ENCODE results near the gene HMGXB4.

Gene HMGXB4

GRCh38 chr22:35258191-35258988 lies 1.1 kb downstream of the HMGXB4 start:
- DNase-seq: no peak

- DNase-seq: no peak
These were observed 7.7 kb downstream of the HMGXB4 start for GRCh38 chr22:35264986-35265385.

DNA sequence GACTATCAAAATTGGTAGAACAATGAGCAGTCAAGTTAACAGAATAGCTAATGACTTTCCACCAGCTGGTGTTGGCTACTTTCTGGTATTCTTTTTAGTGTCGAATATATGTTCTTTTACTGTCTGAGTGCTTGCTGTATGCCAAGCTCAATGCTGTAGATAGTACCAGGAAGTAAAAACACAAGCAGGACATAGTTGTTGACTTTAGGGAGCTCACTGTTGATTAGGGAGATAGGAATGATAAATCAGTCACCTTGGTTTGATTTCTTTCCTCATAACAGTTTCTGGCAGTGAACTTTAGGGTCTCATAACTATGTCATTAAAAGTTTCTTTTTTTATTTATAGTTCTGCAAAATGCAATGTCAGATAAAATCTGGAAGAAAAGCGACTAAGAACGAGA lies 9.0 kb downstream of the HMGXB4 start:
- DNase-seq: no peak

DNA sequence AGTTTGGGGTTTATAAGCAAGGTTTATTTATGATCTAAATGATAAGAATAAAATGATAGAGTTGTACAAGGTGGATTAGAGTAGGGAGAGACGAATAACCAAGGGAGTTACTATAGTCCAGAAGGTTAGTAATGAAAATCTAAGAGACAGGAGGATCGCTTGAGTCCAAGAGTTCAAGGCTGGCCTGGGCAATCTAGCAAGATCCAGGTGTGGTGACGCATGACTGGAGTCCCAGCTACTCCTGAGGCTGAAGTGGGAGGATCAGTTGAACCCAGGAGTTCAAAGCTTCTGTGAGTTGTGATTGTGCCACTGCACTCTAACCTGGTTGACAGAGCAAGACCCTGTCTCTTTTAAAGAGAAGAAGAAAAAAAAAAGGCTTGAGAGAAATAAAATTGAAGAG lies 12.3 kb downstream of the HMGXB4 start:
- no peak for DNase-seq

GRCh38 chr22:35274154-35274871 lies 17.0 kb downstream of the HMGXB4 start:
- no peak for DNase-seq

GRCh38 chr22:35275580-35275979 lies 18.3 kb downstream of the HMGXB4 start:
- DNase-seq: no peak

DNA sequence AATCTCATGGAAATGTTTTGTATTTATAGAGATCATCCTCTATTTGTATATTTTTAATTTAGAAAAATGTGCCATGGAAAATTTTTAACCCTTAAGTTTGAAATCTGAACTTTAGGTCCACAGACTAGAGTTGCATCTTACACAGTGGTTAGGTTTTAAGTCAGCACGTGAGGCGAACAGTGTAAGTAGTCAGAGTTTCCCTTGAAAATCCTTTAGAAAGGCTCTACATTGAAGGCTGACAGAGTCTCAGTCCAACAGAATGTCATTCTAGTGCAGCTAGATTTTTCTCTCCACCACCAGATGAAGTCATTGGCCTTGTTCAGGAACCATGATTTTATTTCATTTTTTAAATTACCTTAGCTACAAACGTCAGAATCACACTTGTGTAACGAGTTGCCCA lies 18.7 kb downstream of the HMGXB4 start:
- DNase-seq: no peak

DNA sequence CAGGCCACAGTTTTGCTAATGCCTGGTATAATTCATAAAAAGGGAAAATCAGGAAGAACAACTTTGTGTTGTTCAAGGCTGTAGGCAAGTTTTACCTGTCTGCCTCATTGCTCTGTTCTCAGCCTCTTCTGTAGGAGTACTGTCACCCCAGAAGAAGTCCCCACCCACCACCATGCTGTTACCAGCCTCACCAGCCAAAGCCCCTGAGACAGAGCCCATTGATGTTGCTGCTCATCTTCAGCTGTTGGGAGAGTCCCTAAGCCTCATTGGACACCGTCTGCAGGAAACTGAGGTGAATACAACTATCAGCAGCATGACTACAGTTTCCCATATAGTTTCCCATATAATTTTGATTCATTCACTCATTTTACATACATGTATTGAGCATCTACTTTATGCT lies 30.8 kb downstream of the HMGXB4 start:
- DNase-seq: no peak

- DNase-seq: no peak
These were observed 35.5 kb downstream of the HMGXB4 start for GRCh38 chr22:35292786-35293185.

- DNase-seq: no peak
These were observed 38.8 kb downstream of the HMGXB4 start for GRCh38 chr22:35296051-35296450.

DNA sequence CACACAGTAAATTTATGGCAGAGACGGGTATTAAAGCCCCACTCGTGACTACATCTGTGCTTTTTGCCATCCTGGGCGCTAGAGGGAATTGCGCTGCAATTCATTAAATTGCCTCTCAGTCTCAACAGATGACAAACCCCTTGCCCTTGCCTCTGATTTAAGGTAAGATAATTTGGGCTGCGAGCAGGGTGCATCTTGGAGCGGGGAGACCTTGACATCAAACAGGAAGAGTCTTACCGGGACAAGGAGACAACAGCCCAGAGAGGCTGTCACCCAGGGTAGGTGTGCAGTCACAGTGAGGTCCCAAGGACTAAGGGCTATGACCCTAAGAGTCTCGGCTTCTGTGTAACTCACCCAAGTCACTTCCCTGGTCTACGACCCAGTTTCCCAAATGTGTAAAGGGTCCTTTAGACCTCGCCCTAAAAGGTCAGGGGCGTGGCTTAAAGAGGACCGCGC lies 42.0 kb downstream of the HMGXB4 start:
- peak in 1 of 2 donors; percentile 68 for DNase-seq

- DNase-seq: peak; percentile 97 to 98
These were observed 42.6 kb downstream of the HMGXB4 start, which contains the start of gene TOM1 for GRCh38 chr22:35299673-35300499. TSS of gene TOM1 (plus strand) at chr22:35299894. CDS start at chr22:35299929, 35 bp downstream.

DNA sequence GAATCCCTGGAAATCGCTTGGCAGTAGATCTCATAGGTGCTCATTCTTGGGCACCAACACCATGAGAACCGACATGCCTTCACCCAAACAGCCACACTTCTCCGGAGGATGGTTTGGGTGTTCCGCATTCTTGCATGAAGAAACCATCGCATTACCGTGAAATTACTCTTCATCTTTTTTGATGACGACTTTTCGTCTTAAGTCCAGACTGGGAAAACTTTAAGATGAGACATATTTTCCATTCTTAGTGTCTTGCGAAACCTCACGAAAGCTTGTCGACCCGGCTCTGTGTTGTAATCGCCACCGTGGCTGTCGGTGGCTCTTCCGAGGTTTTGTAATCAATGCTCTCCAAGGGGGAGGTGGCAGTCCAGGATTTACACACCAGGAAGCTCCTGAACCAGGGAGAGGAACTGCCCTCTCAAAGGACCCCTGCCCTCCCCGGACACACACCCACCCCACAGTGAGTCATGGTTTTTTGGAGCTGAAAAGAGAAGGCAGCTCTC lies 44.1 kb downstream of the HMGXB4 start:
- peak in 1 of 2 donors; percentile 83 for DNase-seq

DNA sequence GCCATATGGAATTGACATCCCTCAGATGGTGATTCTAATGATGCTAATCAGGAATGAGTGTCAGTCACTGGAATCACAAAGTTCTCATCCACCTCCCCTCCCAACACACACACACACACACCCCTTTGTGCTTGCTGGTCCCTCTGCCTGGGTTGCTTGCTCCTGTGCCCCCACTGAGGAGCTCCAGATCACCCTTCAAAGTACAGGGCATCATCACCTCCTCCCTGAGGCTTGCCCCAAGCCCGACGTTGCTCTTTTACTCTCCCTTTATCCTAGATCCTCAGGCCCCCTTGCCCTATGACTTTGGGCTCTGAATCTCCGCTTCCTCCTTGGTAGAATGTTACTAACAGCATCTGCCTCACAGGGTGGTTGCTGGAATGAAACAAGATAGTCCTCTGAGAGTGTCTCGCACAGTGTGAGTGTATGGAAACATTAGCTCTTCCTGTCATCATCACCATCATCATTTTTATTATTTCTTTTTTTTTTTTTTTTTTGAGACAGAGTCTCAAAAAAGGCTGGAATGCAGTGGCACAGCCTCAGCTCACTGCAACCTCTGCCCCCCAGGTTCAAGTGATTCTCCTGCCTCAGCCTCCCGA lies 45.8 kb downstream of the HMGXB4 start:
- no peak for DNase-seq

DNA sequence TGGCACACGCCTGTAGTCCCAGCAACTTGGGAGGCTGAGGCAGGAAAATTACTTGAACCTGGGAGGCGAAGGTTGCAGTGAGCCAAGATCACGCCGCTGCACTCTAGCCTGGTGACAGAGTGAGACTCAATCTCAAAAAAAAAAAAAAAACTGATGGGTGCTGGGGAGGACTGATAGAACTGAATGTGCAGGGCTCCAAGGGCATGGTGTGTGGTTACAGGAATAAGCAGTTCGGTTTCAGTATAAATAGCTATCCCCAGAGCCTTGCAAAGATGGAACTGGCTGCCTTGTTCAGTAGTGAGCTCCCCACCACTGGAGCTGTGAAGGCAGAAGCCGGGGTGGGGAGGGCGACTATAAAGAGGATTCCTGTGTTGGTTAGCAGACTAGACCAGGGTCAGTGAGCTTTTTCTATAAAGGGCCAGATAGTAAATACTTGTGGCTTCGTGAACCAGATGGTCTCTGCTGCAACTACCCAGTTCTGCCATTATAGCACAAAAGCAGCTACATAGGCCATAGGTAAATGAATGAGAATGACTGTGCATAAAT lies 48.3 kb downstream of the HMGXB4 start:
- no peak for DNase-seq

GRCh38 chr22:35306350-35306967 lies 49.2 kb downstream of the HMGXB4 start:
- peak in 1 of 2 donors; percentile 47 for DNase-seq

DNA sequence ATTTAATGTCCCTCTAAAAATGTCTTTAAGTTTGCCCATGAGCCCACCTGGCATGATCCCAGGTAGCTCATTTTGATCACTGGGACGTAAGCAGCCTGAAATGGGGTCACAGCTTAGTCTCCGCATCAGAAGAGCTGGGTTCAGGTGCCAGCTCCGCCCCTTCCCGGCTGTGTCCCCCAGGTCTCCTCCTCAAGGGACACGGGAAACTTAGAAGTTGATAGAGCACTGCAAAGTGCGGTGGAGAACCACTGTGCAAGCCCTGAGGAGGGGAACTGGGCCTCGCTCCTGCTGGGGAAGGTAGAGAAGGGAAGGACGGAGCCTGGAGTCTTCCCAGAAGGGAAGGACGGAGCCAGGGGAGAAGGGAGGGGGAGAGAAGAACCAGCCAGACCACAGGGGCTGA lies 50.1 kb downstream of the HMGXB4 start:
- no peak for DNase-seq

DNA sequence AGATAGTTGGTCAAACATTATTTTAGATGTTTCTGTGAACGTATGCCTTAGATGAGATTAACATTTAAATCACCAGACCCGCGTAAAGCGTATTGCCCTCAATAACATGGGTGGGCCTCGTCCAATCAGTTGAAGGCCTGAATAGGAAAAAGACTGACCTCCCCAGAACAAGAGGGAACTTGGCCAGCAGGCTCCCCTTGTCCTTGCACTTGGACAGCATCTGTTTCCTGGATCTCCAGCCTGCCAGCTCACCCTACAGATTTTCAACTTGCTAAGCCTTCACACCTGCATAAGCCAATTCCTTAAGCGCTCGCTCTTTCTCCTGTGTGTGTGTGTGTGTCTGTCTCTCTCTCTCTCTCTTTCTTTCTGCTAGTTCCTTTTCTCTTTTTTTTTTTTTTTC lies 50.6 kb downstream of the HMGXB4 start:
- DNase-seq: no peak

- peak in 1 of 2 donors; percentile 19 for DNase-seq
These were observed 51.3 kb downstream of the HMGXB4 start for GRCh38 chr22:35308480-35309021.

DNA sequence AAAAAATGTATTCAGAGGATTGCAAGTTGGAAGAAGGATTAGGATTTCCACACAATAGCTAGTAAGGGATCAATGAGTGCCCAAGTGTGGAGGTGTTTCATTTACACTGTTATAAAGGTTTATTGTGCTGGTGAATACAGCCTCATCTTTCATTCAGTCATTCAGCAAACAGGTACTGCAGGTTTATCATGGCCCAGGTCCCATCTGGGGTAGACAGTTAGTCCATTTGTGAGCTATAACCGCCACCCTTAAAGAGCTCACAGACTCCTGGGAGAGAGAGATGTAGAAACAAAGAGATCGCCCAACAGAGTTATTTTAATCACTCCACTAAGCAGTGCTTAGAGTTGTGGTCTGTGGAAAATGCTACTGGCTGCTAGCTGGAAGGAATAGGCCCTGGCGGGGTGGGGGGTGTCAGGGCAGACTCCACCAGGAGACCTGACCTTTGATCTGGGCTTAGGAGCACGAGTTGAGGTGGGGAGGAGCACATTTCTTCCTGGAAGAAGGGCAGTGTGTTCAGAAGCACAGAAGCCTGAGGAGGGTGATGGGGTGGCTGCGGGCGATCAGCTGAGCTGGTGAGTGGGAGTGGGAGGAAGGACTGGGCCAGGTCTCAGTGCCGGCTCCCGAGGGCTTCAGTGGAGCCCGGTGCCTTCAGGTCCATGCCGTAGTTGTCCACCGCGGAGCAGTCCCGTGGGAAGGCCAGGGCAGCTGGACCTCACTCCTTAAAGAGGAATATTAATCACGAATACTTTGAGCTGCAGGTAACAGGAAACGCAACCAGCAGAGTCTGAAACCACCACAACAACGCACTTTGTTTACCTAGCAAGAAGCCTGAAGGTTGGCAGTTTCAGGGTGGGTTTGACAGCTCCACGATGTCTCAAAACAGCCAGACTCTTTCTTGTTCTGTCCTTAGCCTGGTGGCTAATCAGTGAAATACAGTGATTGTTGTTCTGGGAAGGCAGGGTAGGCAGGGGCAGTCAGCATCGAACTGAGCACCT lies 53.6 kb downstream of the HMGXB4 start:
- DNase-seq: no peak

Measured in CD4-positive, alpha-beta T cell treated with Interleukin-1 beta for 1 hour (primary cell).